CD4-positive, alpha-beta T cell (primary cell): Measurements from ENCODE around the gene TSHZ3. TPM values are rescaled to one million over a fixed set of nuclear protein-coding genes. Genes with fewer than 3 reads are reported as not detected.

Source experiments
- ATAC-seq: fragments of 200-7000 bp; cut with Tn5 transposase; one replicate; pipeline ENCODE4 v1.10.0; 2022; ENCODE audit warnings: mild to moderate bottlenecking; ENCODE audit not compliant: poor library complexity
- CTCF ChIA-PET: fragments of 350-600 bp; sonication (Branson Sonifier 250); formaldehyde crosslinking; loops from one replicate; lab custom pipeline; 2021; ENCODE audit warnings: antibody characterized with exemption, inconsistent platforms; lab: Charles Lee
- POLR2A ChIA-PET: fragments of 350-600 bp; sonication (Branson Sonifier 250); formaldehyde crosslinking; loops from one replicate; lab custom pipeline; 2021; ENCODE audit warnings: antibody characterized with exemption, inconsistent platforms; lab: Charles Lee
- DNase-seq, 14 experiments: peaks; one replicate each; pipeline ENCODE4 v3.0.0-alpha.2; 2013 to 2020; ENCODE audit warnings: mixed read lengths in 2 of 14
- H3K27ac ChIP-seq, 2 donors: one replicate each; pipeline versions ENCODE4 v1.5.1 to v1.7.0; 2013; ENCODE audit warnings: low read length in 2 of 2, low read depth in 1 of 2, mild to moderate bottlenecking in 1 of 2
- H3K27me3 ChIP-seq, 2 experiments: 1 replicate in 1 of 2; 2 replicates in 1 of 2; pipeline versions ENCODE4 v1.6.1 to v1.7.0; 2013; ENCODE audit warnings: low read length in 2 of 2, control low read depth in 1 of 2, mild to moderate bottlenecking in 1 of 2, moderate library complexity in 1 of 2; ENCODE audit not compliant: insufficient read depth in 2 of 2, control insufficient read depth in 1 of 2
- H3K36me3 ChIP-seq: one replicate; pipeline ENCODE4 v1.6.1; 2013; ENCODE audit warnings: low read length, control low read depth; ENCODE audit not compliant: insufficient read depth
- H3K4me1 ChIP-seq: one replicate; pipeline ENCODE4 v1.6.1; 2013; ENCODE audit warnings: low read length, control low read depth; ENCODE audit not compliant: insufficient read depth
- H3K4me3 ChIP-seq: one replicate; pipeline ENCODE4 v1.5.1; 2013; ENCODE audit warnings: mild to moderate bottlenecking, low read length, moderate library complexity
- H3K9me3 ChIP-seq, 2 experiments: 1 replicate in 1 of 2; 2 replicates in 1 of 2; pipeline versions ENCODE4 v1.6.1 to v1.7.0; 2013; ENCODE audit warnings: low read length in 2 of 2, mild to moderate bottlenecking in 2 of 2, control low read depth in 1 of 2, moderate library complexity in 1 of 2; ENCODE audit not compliant: control insufficient read depth in 1 of 2, insufficient read depth in 1 of 2
- H3K27ac Mint-ChIP-seq: one replicate; pipeline ENCODE4 v1.8.0; 2020; ENCODE audit warnings: mixed read lengths
- H3K27me3 Mint-ChIP-seq: one replicate; pipeline ENCODE4 v1.8.0; 2021; ENCODE audit warnings: mixed read lengths
- H3K36me3 Mint-ChIP-seq: one replicate; pipeline ENCODE4 v1.8.0; 2021; ENCODE audit warnings: low read depth, mixed read lengths
- H3K4me1 Mint-ChIP-seq: one replicate; pipeline ENCODE4 v1.8.0; 2021; ENCODE audit warnings: low read depth, mixed read lengths
- H3K4me3 Mint-ChIP-seq: one replicate; pipeline ENCODE4 v1.8.0; 2020; ENCODE audit warnings: mild to moderate bottlenecking, mixed read lengths
- H3K9me3 Mint-ChIP-seq: one replicate; pipeline ENCODE4 v1.8.0; 2020; ENCODE audit warnings: mixed read lengths
- CTCF ChIP-seq: fragments of 200-600 bp; IDR thresholded peaks from one replicate; pipeline ENCODE4 v1.8.0; 2022; ENCODE audit warnings: antibody characterized with exemption, mild to moderate bottlenecking
- intact Hi-C, 2 experiments: fragments of 100-400 bp; cut with DNase I in 1 of 2; cut with micrococcal nuclease in 1 of 2; formaldehyde crosslinking; loops; one replicate each; pipeline versions ENCODE4 v1.15.1 to v1.9.0; 2023 to 2025; cut with DNase I, micrococcal nuclease
- total RNA-seq, 174 experiments: library from RNA in 2 of 174; stranded (reverse) in 2 of 174; gene quantifications; one replicate each; pipeline ENCODE4 v1.2.3 and lab custom pipeline; 2021 to 2026

TSHZ3 gene
- total RNA-seq, 2 experiments from 2014 or later: 0.38 to 0.61 TPM

GRCh38 chr19:31352782-31353651, 3.8 kb upstream of the TSHZ3 start:
- H3K27me3 ChIP-seq: peaks cover 70 to 83% of the 10 kb centered on the region in 2 experiments
- no peak for TF ChIP-seq CTCF
- DNase-seq (peak in 2 of 14 experiments; percentile 19 to 23), ATAC-seq (no peak)
- no peaks in the 10 kb centered on the region for H3K36me3 ChIP-seq
- ChIA-PET CTCF (no interaction called here), POLR2A (interaction anchor here (0.7 kb wide), 1 partner anchor 13 kb away, joined by 3 read pairs; no protein-coding TSS in a partner anchor)
- H3K4me1 ChIP-seq: peaks cover 64% of the 10 kb centered on the region
- Mint-ChIP-seq H3K27ac (no peak overlapping the region), H3K4me3 (peak overlapping the region; percentile 90), H3K4me1 (peaks cover 65% of the 10 kb centered on the region), H3K27me3 (peaks cover 80% of the 10 kb centered on the region), H3K36me3 (peaks cover 4% of the 10 kb centered on the region), H3K9me3 (no peaks in the 10 kb centered on the region)
- H3K27ac ChIP-seq: no peak overlapping the region
- intact Hi-C loops: loop anchor here in 1 of 2 experiments (5.0 to 10.0 kb wide), 4 partner anchors 136 to 1628 kb away; no protein-coding TSS in a partner anchor
- no peak overlapping the region for H3K4me3 ChIP-seq
- peaks cover 0 to 32% of the 10 kb centered on the region in 2 experiments for H3K9me3 ChIP-seq

- H3K27me3 Mint-ChIP-seq: peaks cover 80% of the 10 kb centered on the region
- Histone ChIP-seq H3K4me3 (no peak overlapping the region), H3K27ac (no peak overlapping the region), H3K36me3 (no peaks in the 10 kb centered on the region), H3K9me3 (peaks cover 0 to 28% of the 10 kb centered on the region in 2 experiments), H3K4me1 (peaks cover 70% of the 10 kb centered on the region), H3K27me3 (peaks cover 70 to 83% of the 10 kb centered on the region in 2 experiments)
- DNase-seq: no peak
- no peak overlapping the region for H3K27ac Mint-ChIP-seq
- no peaks in the 10 kb centered on the region for H3K9me3 Mint-ChIP-seq
- H3K36me3 Mint-ChIP-seq: peaks cover 4% of the 10 kb centered on the region
- intact Hi-C loops: loop anchor here in 1 of 2 experiments (5.0 to 10.0 kb wide), 4 partner anchors 135 to 1628 kb away; no protein-coding TSS in a partner anchor
- H3K4me3 Mint-ChIP-seq: peak overlapping the region; percentile 90
- peaks cover 68% of the 10 kb centered on the region for H3K4me1 Mint-ChIP-seq
- TF ChIP-seq CTCF: no peak
- no peak for ATAC-seq
- ChIA-PET CTCF (no interaction called here), POLR2A (no interaction called here)
These were observed 3.1 kb upstream of the TSHZ3 start for GRCh38 chr19:31352296-31352781.

GRCh38 chr19:31351855-31352195, 2.6 kb upstream of the TSHZ3 start:
- intact Hi-C loops: loop anchor here in 1 of 2 experiments (5.0 to 10.0 kb wide), 4 partner anchors 135 to 1627 kb away; no protein-coding TSS in a partner anchor
- Mint-ChIP-seq H3K4me3 (peak overlapping the region; percentile 90), H3K36me3 (peaks cover 4% of the 10 kb centered on the region), H3K4me1 (peaks cover 63% of the 10 kb centered on the region), H3K9me3 (no peaks in the 10 kb centered on the region), H3K27ac (no peak overlapping the region), H3K27me3 (peaks cover 80% of the 10 kb centered on the region)
- H3K27ac ChIP-seq: no peak overlapping the region
- H3K4me3 ChIP-seq: peak overlapping the region; percentile 53
- peaks cover 69 to 83% of the 10 kb centered on the region in 2 experiments for H3K27me3 ChIP-seq
- POLR2A ChIA-PET: no interaction called here
- CTCF ChIA-PET: interaction anchor here (1.0 kb wide), 1 partner anchor 12 kb away, joined by 3 read pairs; no protein-coding TSS in a partner anchor
- H3K4me1 ChIP-seq: peaks cover 68% of the 10 kb centered on the region
- peaks cover 0 to 26% of the 10 kb centered on the region in 2 experiments for H3K9me3 ChIP-seq
- TF ChIP-seq CTCF: no peak
- ATAC-seq (no peak), DNase-seq (peak in 2 of 14 experiments; percentile 31 to 35)
- no peaks in the 10 kb centered on the region for H3K36me3 ChIP-seq
